Body of pancreas (tissue), 4 donors: ENCODE results near the gene ADPRS. TPM values are rescaled to one million over a fixed set of nuclear protein-coding genes. Genes with fewer than 3 reads are reported as not detected.

Source experiments
- ATAC-seq: fragments of 150-250 bp; one replicate; pipeline ENCODE4 v1.9.1; 2016
- DNase-seq, 4 donors: peaks; one replicate each; pipeline ENCODE4 v3.0.0-alpha.2; 2019
- H3K27ac ChIP-seq, 4 donors: fragments of 200-600 bp; sonication (generic); 1 replicate in 3 of 4; 2 replicates in 1 of 4; pipeline versions ENCODE4 v1.5.1 to v1.6.1; 2016 to 2019; ENCODE audit warnings: mild to moderate bottlenecking in 1 of 4, mixed read lengths in 1 of 4, moderate library complexity in 1 of 4
- H3K27me3 ChIP-seq, 2 donors: fragments of 200-600 bp; sonication (generic); one replicate each; pipeline ENCODE4 v1.6.0; 2016; ENCODE audit warnings: mild to moderate bottlenecking in 1 of 2
- H3K36me3 ChIP-seq, 2 donors: fragments of 200-600 bp; sonication (generic); replicated peaks in 1 of 2; 2 replicates each; pipeline ENCODE4 v1.5.1; 2016; ENCODE audit warnings: low read depth in 2 of 2; ENCODE audit not compliant: insufficient read depth in 1 of 2
- H3K4me1 ChIP-seq: fragments of 200-600 bp; sonication (generic); one replicate; pipeline ENCODE4 v1.6.0; 2016
- H3K4me3 ChIP-seq, 2 donors: fragments of 200-600 bp; sonication (generic); 1 replicate in 1 of 2; 2 replicates in 1 of 2; pipeline ENCODE4 v1.5.1; 2016 to 2019
- H3K9me3 ChIP-seq, 3 donors: fragments of 200-600 bp; sonication (generic); 1 replicate in 2 of 3; 2 replicates in 1 of 3; pipeline ENCODE4 v1.5.1; 2016
- CTCF ChIP-seq, 7 experiments: fragments of 450-650 bp in 4 of 7; fragments of 200-600 bp in 3 of 7; sonication (generic) in 3 of 7; IDR thresholded peaks; one replicate each; pipeline ENCODE4 v1.5.1; 2016 to 2019; ENCODE audit warnings: antibody characterized with exemption in 7 of 7
- POLR2A ChIP-seq, 3 donors: fragments of 450-650 bp; IDR thresholded peaks; one replicate each; pipeline ENCODE4 v1.6.1; 2016; ENCODE audit warnings: antibody characterized with exemption in 3 of 3, mild to moderate bottlenecking in 2 of 3
- WGBS, 2 donors: methylation state at CpG; one replicate each; pipeline ENCODE4 v1.1.5; 2017; 5-methylcytosine and 5-hydroxymethylcytosine counted together
- intact Hi-C: fragments of 100-400 bp; cut with DNase I; formaldehyde crosslinking; loops from one replicate; pipeline ENCODE4 v1.15.1; 2023
- total RNA-seq, 2 donors: library from RNA; depleted of rRNA; stranded (reverse); fragments of >200 nt; gene quantifications; one replicate each; pipeline ENCODE4 v1.1.0, GENCODE V29; 2016

The ADPRS gene
- total RNA-seq, 2 donors from 2014 or later, result 16.2 to 25.2 TPM

GRCh38 chr1:36076979-36077573, 11.6 kb upstream of the ADPRS start:
- H3K4me1 ChIP-seq, result no peaks in the 10 kb centered on the region
- intact Hi-C loops, result no loop called here
- no peak for TF ChIP-seq CTCF (IDR thresholded peaks at IDR 0.05)
- no peak for TF ChIP-seq POLR2A (IDR thresholded peaks at IDR 0.05)
- H3K4me3 ChIP-seq, result no peak overlapping the region
- H3K36me3 ChIP-seq, result no peaks in the 10 kb centered on the region
- DNase-seq, result no peak
- H3K27me3 ChIP-seq, result no peaks in the 10 kb centered on the region
- no peaks in the 10 kb centered on the region for H3K9me3 ChIP-seq
- H3K27ac ChIP-seq, result no peak overlapping the region
- WGBS, 2 donors, result 44 to 62% methylated on average over 4 of the region's 4 CpGs
- ATAC-seq, result no peak

- intact Hi-C loops, result no loop called here
- DNase-seq (no peak), ATAC-seq (no peak)
- TF ChIP-seq POLR2A (IDR thresholded peaks at IDR 0.05) (no peak), CTCF (IDR thresholded peaks at IDR 0.05) (no peak)
- Histone ChIP-seq H3K27me3 (no peaks in the 10 kb centered on the region), H3K36me3 (no peaks in the 10 kb centered on the region), H3K4me1 (peaks cover 15% of the 10 kb centered on the region), H3K4me3 (no peak overlapping the region), H3K27ac (no peak overlapping the region), H3K9me3 (no peaks in the 10 kb centered on the region)
- 54 to 65% methylated on average over 3 of the region's 3 CpGs for WGBS, 2 donors
Observed at GRCh38 chr1:36080236-36080635, 8.5 kb upstream of the ADPRS start.

GRCh38 chr1:36080801-36081200, 7.9 kb upstream of the ADPRS start:
- Histone ChIP-seq H3K4me3 (no peak overlapping the region), H3K36me3 (no peaks in the 10 kb centered on the region), H3K27me3 (no peaks in the 10 kb centered on the region), H3K27ac (no peak overlapping the region), H3K4me1 (peaks cover 15% of the 10 kb centered on the region), H3K9me3 (no peaks in the 10 kb centered on the region)
- no peak for ATAC-seq
- DNase-seq, result no peak
- intact Hi-C loops, result no loop called here
- no peak for TF ChIP-seq POLR2A (IDR thresholded peaks at IDR 0.05)
- TF ChIP-seq CTCF (IDR thresholded peaks at IDR 0.05), result no peak
- WGBS, 2 donors, result 73 to 83% methylated on average over 6 of the region's 6 CpGs

- TF ChIP-seq POLR2A (IDR thresholded peaks at IDR 0.05), result no peak
- TF ChIP-seq CTCF (IDR thresholded peaks at IDR 0.05), result no peak
- intact Hi-C loops, result no loop called here
- ATAC-seq (no peak), DNase-seq (no peak)
- H3K4me1 ChIP-seq, result peaks cover 15% of the 10 kb centered on the region
- 60 to 61% methylated on average over 3 of the region's 3 CpGs for WGBS, 2 donors
- no peaks in the 10 kb centered on the region for H3K9me3 ChIP-seq
- no peaks in the 10 kb centered on the region for H3K27me3 ChIP-seq
- no peaks in the 10 kb centered on the region for H3K36me3 ChIP-seq
- H3K27ac ChIP-seq, result no peak overlapping the region
- no peak overlapping the region for H3K4me3 ChIP-seq
Observed at GRCh38 chr1:36081926-36082485, 6.7 kb upstream of the ADPRS start.

- intact Hi-C loops, result no loop called here
- no peak overlapping the region for H3K27ac ChIP-seq
- no peak overlapping the region for H3K4me3 ChIP-seq
- H3K4me1 ChIP-seq, result peaks cover 17% of the 10 kb centered on the region
- WGBS, 2 donors, result 85 to 87% methylated on average over 12 to 13 of the region's 13 CpGs
- H3K27me3 ChIP-seq, result no peaks in the 10 kb centered on the region
- no peaks in the 10 kb centered on the region for H3K36me3 ChIP-seq
- TF ChIP-seq CTCF (IDR thresholded peaks at IDR 0.05) (no peak), POLR2A (IDR thresholded peaks at IDR 0.05) (no peak)
- ATAC-seq, result no peak
- H3K9me3 ChIP-seq, result no peaks in the 10 kb centered on the region
- no peak for DNase-seq
Observed at GRCh38 chr1:36083219-36083618, 5.5 kb upstream of the ADPRS start.
